NCI-H187 treated with DMSO at 0.1 percent for 48 hours (cell line): ENCODE results near the gene SPDYE3.

Experiments used
- DNase-seq: peaks from one replicate; lab custom pipeline; 2025; lab: John Stamatoyannopoulos, UW

Gene SPDYE3

DNA sequence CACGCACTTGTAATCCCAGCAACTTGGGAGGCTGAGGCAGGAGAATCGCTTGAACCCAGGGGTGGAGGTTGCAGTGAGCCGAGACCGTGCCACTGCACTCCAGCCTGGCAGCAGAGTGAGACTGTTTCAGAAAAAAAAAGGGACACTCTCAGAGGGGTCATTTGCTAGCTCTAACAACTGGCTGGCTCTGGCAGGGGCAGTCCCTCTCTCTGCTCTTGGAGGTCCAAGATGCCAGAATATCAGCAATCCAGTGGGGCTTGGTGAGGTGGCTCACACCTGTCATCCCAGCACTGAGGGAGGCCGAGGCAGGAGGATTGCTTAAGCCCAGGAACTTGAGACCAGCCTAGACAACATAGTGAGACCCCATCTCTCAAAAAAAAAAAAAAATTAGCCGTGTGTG lies 63.2 kb downstream of the SPDYE3 start:
- no peak for DNase-seq

DNA sequence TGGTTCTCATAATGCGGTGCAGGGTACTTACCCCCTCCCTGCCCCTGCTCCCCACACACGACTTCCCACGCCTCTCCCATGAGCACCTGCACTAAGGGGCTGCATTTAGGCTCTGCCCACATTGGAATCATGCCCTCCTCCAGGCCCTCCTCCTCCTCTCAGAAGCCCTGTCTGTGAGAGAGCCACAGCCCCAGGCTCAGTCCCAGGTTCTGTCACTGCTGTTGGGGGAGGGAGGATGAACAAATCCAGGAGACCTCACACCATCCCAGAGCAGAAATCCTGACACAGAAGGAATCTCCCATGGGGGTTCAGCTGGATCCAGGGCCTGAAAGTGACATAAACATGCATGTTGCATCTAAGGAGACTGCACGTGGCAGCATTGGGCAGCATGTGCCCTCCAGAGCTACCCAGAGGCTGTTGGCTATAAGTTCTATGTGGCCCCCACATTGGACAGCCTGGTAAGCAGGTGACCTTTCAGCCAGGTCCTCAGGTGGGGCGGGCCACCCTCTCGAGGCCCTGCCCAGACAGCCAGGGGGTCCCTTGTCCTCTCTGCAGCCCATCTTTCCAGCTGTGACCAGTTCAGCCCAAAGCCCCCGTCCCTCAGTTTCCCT lies 64.2 kb downstream of the SPDYE3 start:
- no peak for DNase-seq
